ENCODE measurements around the gene POU3F1. TPM values are rescaled to one million over a fixed set of nuclear protein-coding genes. Genes with fewer than 3 reads are reported as not detected.

Gene POU3F1
- total RNA-seq, 1 donor from 2014 or later: 0.45 TPM

DNA sequence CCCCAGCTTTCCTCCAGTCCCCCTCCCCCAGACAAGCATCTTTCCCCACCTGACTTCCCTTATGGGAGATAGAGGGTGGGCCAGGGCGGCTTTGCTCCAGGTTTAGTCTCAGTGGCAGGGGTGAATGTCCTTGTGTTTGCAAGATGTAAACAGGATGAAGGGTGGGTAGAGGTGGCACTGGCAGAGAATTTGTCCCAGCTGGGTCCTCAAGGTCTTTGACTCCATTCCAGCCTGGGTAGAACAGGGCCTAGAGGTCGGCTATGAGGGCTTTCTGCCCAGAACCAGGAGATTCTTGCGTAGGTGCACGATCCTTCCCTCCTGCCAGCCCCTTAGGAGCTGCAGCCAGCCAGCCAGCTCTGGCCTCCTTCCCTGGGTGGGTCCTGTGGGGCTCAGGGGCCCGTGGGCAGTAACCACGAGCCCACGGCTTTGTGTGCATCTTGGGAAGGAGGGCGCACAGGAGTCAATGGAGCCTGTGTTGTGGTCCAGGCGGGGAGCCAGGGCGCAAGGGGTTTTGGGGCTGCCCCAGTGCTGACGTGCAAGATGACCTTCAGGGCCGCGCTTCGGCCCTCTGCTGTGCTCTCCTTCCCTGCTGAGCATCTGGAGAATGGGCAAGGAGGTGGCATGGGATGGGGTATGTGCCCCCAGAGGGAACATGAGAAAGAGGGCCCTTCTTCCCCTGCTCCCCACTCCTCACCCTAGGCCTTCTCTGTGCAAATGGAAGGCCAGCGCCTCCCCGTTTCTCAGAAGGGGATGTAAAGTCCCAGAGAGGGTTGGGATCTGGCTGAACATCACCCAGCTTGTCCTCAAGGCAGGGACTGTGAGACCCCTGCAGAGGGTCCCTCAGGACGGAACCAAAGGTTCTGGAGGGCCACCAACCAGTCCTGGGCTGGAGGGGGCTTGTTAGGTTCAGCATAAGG lies 15.7 kb downstream of the POU3F1 start:
- H3K4me3 Mint-ChIP-seq: peak overlapping the region; percentile 34
- TF ChIP-seq, protein P1, sequence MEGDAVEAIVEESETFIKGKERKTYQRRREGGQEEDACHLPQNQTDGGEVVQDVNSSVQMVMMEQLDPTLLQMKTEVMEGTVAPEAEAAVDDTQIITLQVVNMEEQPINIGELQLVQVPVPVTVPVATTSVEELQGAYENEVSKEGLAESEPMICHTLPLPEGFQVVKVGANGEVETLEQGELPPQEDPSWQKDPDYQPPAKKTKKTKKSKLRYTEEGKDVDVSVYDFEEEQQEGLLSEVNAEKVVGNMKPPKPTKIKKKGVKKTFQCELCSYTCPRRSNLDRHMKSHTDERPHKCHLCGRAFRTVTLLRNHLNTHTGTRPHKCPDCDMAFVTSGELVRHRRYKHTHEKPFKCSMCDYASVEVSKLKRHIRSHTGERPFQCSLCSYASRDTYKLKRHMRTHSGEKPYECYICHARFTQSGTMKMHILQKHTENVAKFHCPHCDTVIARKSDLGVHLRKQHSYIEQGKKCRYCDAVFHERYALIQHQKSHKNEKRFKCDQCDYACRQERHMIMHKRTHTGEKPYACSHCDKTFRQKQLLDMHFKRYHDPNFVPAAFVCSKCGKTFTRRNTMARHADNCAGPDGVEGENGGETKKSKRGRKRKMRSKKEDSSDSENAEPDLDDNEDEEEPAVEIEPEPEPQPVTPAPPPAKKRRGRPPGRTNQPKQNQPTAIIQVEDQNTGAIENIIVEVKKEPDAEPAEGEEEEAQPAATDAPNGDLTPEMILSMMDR (IDR thresholded peaks at IDR 0.05; ENCODE audit: unreplicated experiment): no peak
- no peak for DNase-seq (ENCODE audit: low spot score in 2 of 2, unreplicated experiment in 2 of 2)
- H3K27me3 Mint-ChIP-seq (ENCODE audit: low read depth): peaks cover 10% of the 10 kb centered on the region
- H3K4me1 Mint-ChIP-seq: peaks cover 45% of the 10 kb centered on the region
- H3K36me3 Mint-ChIP-seq: peaks cover 2% of the 10 kb centered on the region
- peak overlapping the region; percentile 77 for H3K27ac Mint-ChIP-seq
- H3K9me3 Mint-ChIP-seq: no peaks in the 10 kb centered on the region

DNA sequence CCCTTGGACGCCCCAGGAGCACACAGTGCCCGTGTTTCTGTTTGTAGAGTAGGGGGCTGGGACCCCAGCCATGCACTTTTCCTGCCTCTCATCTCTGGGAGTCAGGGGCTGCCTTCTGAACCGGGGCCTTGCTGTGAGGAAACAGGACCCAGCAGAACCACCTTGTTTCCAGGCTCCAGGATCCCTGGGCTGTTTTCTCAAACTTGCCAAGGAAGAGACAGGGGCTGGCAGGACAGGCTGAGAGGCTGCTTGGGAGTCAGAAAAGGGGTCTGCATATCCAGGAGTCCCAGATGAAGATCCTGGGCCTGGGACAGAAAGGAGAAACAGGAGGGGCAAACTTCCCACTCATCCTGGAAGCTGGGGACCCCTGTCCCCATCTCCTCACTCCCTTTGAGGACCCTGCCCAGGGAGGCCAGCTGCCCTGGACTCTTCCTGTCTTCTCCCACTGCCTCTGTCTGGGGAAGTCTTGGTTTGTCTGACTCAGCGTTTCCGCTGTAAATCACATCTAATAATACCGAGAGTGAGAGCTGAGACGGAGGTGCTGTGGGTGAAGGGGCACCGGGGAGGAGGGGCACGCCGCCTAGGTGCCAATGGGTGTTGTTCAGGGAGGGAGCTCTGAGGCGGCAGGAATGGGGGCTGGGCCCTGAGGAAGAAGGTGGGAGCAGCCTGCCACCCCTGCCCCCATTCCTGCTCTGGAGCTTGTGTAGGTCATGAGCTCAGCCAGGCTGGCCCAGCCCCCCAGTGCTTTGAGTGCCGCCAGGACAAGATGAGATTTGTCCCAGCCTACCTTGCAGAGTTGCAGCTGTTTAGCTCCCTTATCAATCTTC lies 16.7 kb downstream of the POU3F1 start:
- Mint-ChIP-seq H3K27me3 (ENCODE audit: low read depth) (peaks cover 9% of the 10 kb centered on the region), H3K9me3 (no peaks in the 10 kb centered on the region), H3K27ac (peak overlapping the region; percentile 79), H3K4me1 (peaks cover 45% of the 10 kb centered on the region), H3K4me3 (peak overlapping the region; percentile 42), H3K36me3 (peaks cover 8% of the 10 kb centered on the region)
- DNase-seq (ENCODE audit: low spot score in 2 of 2, unreplicated experiment in 2 of 2): no peak
- TF ChIP-seq, protein P1 (IDR thresholded peaks at IDR 0.05; ENCODE audit: unreplicated experiment): no peak

DNA sequence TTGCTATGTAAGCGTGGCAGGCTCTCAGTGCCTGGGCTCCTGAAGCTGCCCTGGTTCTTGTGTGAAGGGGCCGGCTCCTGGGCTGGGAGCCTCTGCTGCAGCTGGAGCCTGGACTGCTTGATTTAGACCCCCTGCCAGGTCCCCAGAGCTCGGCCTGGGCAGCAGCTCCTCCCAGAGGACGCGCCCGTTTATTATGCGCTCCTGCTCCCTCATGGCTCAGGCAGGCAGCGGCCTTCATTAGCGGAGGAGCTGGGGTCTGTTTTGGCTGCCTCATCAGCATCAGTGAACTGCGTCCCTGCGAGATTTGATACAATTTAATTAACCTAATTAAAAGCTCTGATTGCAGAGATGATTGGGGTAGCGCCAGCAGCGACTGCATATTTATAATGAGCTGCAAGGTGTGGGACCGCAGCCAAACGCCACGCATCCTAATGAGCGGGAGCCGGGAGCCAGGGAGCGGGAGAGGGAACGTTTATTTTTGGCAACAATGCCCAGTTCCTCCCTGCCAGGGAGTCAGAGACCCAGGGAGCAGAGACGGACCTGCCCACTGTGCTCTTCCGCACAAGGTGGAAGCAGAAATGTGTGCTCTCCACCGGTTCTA lies 17.4 kb downstream of the POU3F1 start:
- H3K36me3 Mint-ChIP-seq: peaks cover 12% of the 10 kb centered on the region
- H3K4me1 Mint-ChIP-seq: peaks cover 45% of the 10 kb centered on the region
- no peak overlapping the region for H3K4me3 Mint-ChIP-seq
- H3K9me3 Mint-ChIP-seq: no peaks in the 10 kb centered on the region
- H3K27ac Mint-ChIP-seq: peak overlapping the region; percentile 64
- TF ChIP-seq, protein P1 (IDR thresholded peaks at IDR 0.05; ENCODE audit: unreplicated experiment): no peak
- peaks cover 4% of the 10 kb centered on the region for H3K27me3 Mint-ChIP-seq (ENCODE audit: low read depth)
- DNase-seq (ENCODE audit: low spot score in 2 of 2, unreplicated experiment in 2 of 2): no peak

DNA sequence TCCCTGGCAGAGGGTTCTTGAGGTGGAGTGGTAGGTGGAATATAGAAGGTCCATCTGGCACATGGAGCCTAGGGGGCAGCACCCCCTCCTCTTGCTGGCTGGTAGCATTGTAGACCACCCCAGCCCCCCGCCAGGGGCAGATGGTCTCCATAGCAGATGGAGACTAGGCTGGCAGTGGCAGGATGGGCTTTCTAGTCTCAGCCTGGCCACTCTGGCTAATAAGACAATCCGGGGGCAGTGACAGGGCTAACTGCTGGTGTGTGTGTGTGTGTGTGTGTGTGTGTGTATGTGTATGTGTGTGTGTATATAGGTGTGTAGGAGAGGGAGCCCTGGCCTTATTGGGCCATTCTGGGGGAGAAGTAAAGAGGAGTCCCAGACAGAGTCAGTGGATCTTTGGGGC lies 17.9 kb downstream of the POU3F1 start:
- Mint-ChIP-seq H3K4me1 (peaks cover 45% of the 10 kb centered on the region), H3K4me3 (no peak overlapping the region), H3K27me3 (ENCODE audit: low read depth) (peaks cover 2% of the 10 kb centered on the region), H3K36me3 (peaks cover 15% of the 10 kb centered on the region), H3K27ac (no peak overlapping the region), H3K9me3 (no peaks in the 10 kb centered on the region)
- no peak for DNase-seq (ENCODE audit: low spot score in 2 of 2, unreplicated experiment in 2 of 2)
- TF ChIP-seq, protein P1 (IDR thresholded peaks at IDR 0.05; ENCODE audit: unreplicated experiment): no peak

DNA sequence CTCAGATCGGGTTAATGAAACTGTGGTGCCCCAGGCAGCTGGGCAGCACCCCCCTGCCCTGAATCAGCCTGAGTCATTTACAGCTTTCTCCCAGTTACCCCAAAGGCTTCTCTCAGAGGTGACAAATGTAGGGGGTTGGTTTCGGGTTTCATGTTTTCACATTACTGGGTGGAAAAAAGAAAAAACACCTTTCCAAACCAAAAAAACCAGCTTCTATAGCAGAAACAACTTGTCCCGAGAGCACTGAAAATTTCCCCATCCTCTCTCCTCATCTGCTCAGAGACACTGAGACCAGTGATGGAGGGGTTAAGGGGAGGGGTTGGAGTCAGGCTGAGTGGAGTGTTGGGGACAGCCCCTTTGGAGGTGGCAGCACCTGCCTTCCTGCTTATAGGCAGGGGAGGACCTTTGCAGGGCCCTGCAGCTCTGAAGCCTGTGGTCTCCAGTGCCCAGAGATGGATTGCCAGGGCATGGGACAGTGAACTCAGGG lies 18.4 kb downstream of the POU3F1 start:
- Mint-ChIP-seq H3K4me3 (no peak overlapping the region), H3K27me3 (ENCODE audit: low read depth) (peaks cover 2% of the 10 kb centered on the region), H3K36me3 (peaks cover 17% of the 10 kb centered on the region), H3K9me3 (no peaks in the 10 kb centered on the region), H3K27ac (peak overlapping the region; percentile 30), H3K4me1 (peaks cover 45% of the 10 kb centered on the region)
- TF ChIP-seq, protein P1 (IDR thresholded peaks at IDR 0.05; ENCODE audit: unreplicated experiment): no peak
- DNase-seq (ENCODE audit: low spot score in 2 of 2, unreplicated experiment in 2 of 2): no peak

Data from mesothelial cell of epicardium (in vitro differentiated cells).